Keratinocyte (primary cell): ENCODE data around the gene FBXO40. TPM values are rescaled to one million over a fixed set of nuclear protein-coding genes. Genes with fewer than 3 reads are reported as not detected.

ENCODE experiments used
- DNase-seq: peaks from one replicate; pipeline ENCODE4 v3.0.0-alpha.2; 2011; ENCODE audit warnings: low read depth, missing footprints, low spot score
- FAIRE-seq: peaks from 2 replicates; lab custom pipeline; 2011; peaks lifted over from hg19 to GRCh38; lab: Jason Lieb, UNC
- H2AFZ ChIP-seq: 2 replicates; pipeline ENCODE4 v1.6.0; 2012; ENCODE audit warnings: low read length, control low read depth, inconsistent platforms; ENCODE audit not compliant: control insufficient read depth
- H3K27ac ChIP-seq: 2 replicates; pipeline ENCODE4 v1.5.1; 2011; ENCODE audit warnings: low read length; ENCODE audit not compliant: control insufficient read depth, insufficient read depth
- H3K27me3 ChIP-seq: 3 replicates; pipeline ENCODE4 v1.6.0; 2011; ENCODE audit warnings: low read length; ENCODE audit not compliant: control insufficient read depth, insufficient read depth; ENCODE audit errors: extremely low read depth
- H3K36me3 ChIP-seq, 2 experiments: 2 replicates in 1 of 2; 3 replicates in 1 of 2; pipeline ENCODE4 v1.5.1; 2011; ENCODE audit warnings: low read length in 2 of 2, mild to moderate bottlenecking in 1 of 2; ENCODE audit not compliant: control insufficient read depth in 2 of 2, insufficient read depth in 2 of 2; ENCODE audit errors: extremely low read depth in 1 of 2
- H3K4me1 ChIP-seq: 3 replicates; pipeline ENCODE4 v1.5.1; 2011; ENCODE audit warnings: low read length; ENCODE audit not compliant: control insufficient read depth, insufficient read depth; ENCODE audit errors: extremely low read depth
- H3K4me2 ChIP-seq: 3 replicates; pipeline ENCODE4 v1.6.0; 2011; ENCODE audit warnings: low read depth, low read length; ENCODE audit not compliant: control insufficient read depth, insufficient read depth; ENCODE audit errors: extremely low read depth
- H3K4me3 ChIP-seq, 3 experiments: fragments of 200-600 bp in 1 of 3; sonication (generic) in 1 of 3; 2 replicates in 2 of 3; 3 replicates in 1 of 3; pipeline ENCODE4 v1.5.1; 2011 to 2016; ENCODE audit warnings: low read length in 3 of 3, mild to moderate bottlenecking in 3 of 3, control low read depth in 2 of 3, inconsistent platforms in 1 of 3, low read depth in 1 of 3, mixed read lengths in 1 of 3, mixed run types in 1 of 3, moderate library complexity in 1 of 3; ENCODE audit not compliant: control insufficient read depth in 2 of 3, insufficient read depth in 2 of 3; ENCODE audit errors: extremely low read depth in 1 of 3
- H3K79me2 ChIP-seq: 2 replicates; pipeline ENCODE4 v1.6.0; 2012; ENCODE audit warnings: low read length; ENCODE audit not compliant: control insufficient read depth, insufficient read depth
- H3K9ac ChIP-seq: 3 replicates; pipeline ENCODE4 v1.6.0; 2011; ENCODE audit warnings: low read length; ENCODE audit not compliant: control insufficient read depth, insufficient read depth; ENCODE audit errors: extremely low read depth
- H3K9me1 ChIP-seq: 3 replicates; pipeline ENCODE4 v1.6.0; 2011; ENCODE audit warnings: low read length; ENCODE audit not compliant: control insufficient read depth, insufficient read depth; ENCODE audit errors: extremely low read depth
- H3K9me3 ChIP-seq: 2 replicates; pipeline ENCODE4 v1.5.1; 2012; ENCODE audit warnings: low read depth, low read length; ENCODE audit not compliant: control insufficient read depth
- H4K20me1 ChIP-seq: 3 replicates; pipeline ENCODE4 v1.6.0; 2011; ENCODE audit warnings: low read length; ENCODE audit not compliant: control insufficient read depth, insufficient read depth; ENCODE audit errors: extremely low read depth
- EZH2 ChIP-seq: IDR thresholded peaks from one replicate; pipeline ENCODE4 v1.6.1; 2012; ENCODE audit warnings: inconsistent platforms, mild to moderate bottlenecking, low read length, moderate library complexity
- dilution Hi-C: fragments of 300-500 bp; cut with MboI; formaldehyde crosslinking; loops from one replicate; pipeline ENCODE4 v1.7.0; 2020; ENCODE audit warnings: low sequenced_read_pairs; ENCODE audit not compliant: extremely low pct_ligation_motif_present
- polyA plus RNA-seq, 5 experiments: library from polyadenylated mRNA; depleted of rRNA in 3 of 5; stranded (reverse) in 3 of 5; stranded (forward) in 1 of 5; unstranded in 1 of 5; fragments of >200 nt; gene quantifications; 1 replicate in 1 of 5; 2 replicates in 3 of 5; 3 replicates in 1 of 5; pipeline versions ENCODE4 v1.2.1 to v1.2.3, GENCODE V29; 2011 to 2012; ENCODE audit warnings: missing spikeins in 2 of 5, low read depth in 1 of 5, low replicate concordance in 1 of 5
- TF ChIP-seq, protein P1 (sequence below), 3 experiments: IDR thresholded peaks in 1 of 3; conservative IDR thresholded peaks in 1 of 3; optimal IDR thresholded peaks in 1 of 3; 2 replicates in 2 of 3; 3 replicates in 1 of 3; pipeline versions ENCODE3 to v1.5.1; 2011; ENCODE audit warnings: low read length in 3 of 3, mild to moderate bottlenecking in 3 of 3, moderate library complexity in 2 of 3, control low read depth in 1 of 3, inconsistent platforms in 1 of 3; ENCODE audit not compliant: insufficient read depth in 2 of 3; ENCODE audit errors: extremely low read depth in 1 of 3

FBXO40 gene
- polyA plus RNA-seq, 1 donor (not counting 4 experiments of a cell fraction or from before 2014, with no cell fraction given) = not detected

- FAIRE-seq (no peak), DNase-seq (no peak)
- Histone ChIP-seq H3K79me2 (no peaks in the 10 kb centered on the region), H3K36me3 (peaks cover 6 to 7% of the 10 kb centered on the region in 2 experiments), H3K9me1 (no peaks in the 10 kb centered on the region), H2AFZ (no peak overlapping the region), H3K4me1 (peaks cover 10% of the 10 kb centered on the region), H4K20me1 (no peaks in the 10 kb centered on the region), H3K27me3 (no peaks in the 10 kb centered on the region), H3K4me2 (no peak overlapping the region), H3K27ac (no peak overlapping the region), H3K9me3 (no peaks in the 10 kb centered on the region), H3K9ac (no peak overlapping the region), H3K4me3 (no peak overlapping the region)
- TF ChIP-seq, protein P1, sequence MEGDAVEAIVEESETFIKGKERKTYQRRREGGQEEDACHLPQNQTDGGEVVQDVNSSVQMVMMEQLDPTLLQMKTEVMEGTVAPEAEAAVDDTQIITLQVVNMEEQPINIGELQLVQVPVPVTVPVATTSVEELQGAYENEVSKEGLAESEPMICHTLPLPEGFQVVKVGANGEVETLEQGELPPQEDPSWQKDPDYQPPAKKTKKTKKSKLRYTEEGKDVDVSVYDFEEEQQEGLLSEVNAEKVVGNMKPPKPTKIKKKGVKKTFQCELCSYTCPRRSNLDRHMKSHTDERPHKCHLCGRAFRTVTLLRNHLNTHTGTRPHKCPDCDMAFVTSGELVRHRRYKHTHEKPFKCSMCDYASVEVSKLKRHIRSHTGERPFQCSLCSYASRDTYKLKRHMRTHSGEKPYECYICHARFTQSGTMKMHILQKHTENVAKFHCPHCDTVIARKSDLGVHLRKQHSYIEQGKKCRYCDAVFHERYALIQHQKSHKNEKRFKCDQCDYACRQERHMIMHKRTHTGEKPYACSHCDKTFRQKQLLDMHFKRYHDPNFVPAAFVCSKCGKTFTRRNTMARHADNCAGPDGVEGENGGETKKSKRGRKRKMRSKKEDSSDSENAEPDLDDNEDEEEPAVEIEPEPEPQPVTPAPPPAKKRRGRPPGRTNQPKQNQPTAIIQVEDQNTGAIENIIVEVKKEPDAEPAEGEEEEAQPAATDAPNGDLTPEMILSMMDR (optimal IDR thresholded peaks at IDR 0.05 in 1 of 3, IDR thresholded peaks at IDR 0.05 in 1 of 3, conservative IDR thresholded peaks at IDR 0.05 in 1 of 3; ENCODE audit: extremely low read depth in 1 of 3, insufficient read depth in 2 of 3, low read length in 3 of 3) = no peak
- no peak for TF ChIP-seq EZH2
- dilution Hi-C loops = no loop called here
Observed at GRCh38 chr3:121659586-121659985, 66.4 kb downstream of the FBXO40 start.

GRCh38 chr3:121660356-121661171 lies 67.4 kb downstream of the FBXO40 start, which contains the start of gene HCLS1:
TSS of gene HCLS1 (minus strand) at chr3:121660903. CDS start at chr3:121658347, 2,556 bp downstream.
- H3K36me3 ChIP-seq = peaks cover 11 to 12% of the 10 kb centered on the region in 2 experiments
- no peaks in the 10 kb centered on the region for H3K79me2 ChIP-seq
- H3K4me3 ChIP-seq = no peak within 1 kb of the TSS
- H3K4me1 ChIP-seq = peaks cover 10% of the 10 kb centered on the region
- no peaks in the 10 kb centered on the region for H3K27me3 ChIP-seq
- no peak for FAIRE-seq
- no peaks in the 10 kb centered on the region for H4K20me1 ChIP-seq
- H3K9ac ChIP-seq = no peak within 1 kb of the TSS
- no peak within 1 kb of the TSS for H3K4me2 ChIP-seq
- TF ChIP-seq, protein P1 (optimal IDR thresholded peaks at IDR 0.05 in 1 of 3, IDR thresholded peaks at IDR 0.05 in 1 of 3, conservative IDR thresholded peaks at IDR 0.05 in 1 of 3; ENCODE audit: extremely low read depth in 1 of 3, insufficient read depth in 2 of 3, low read length in 3 of 3) = no peak
- no peak within 1 kb of the TSS for H3K27ac ChIP-seq
- DNase-seq = no peak
- no peaks in the 10 kb centered on the region for H3K9me3 ChIP-seq
- H3K9me1 ChIP-seq = no peaks in the 10 kb centered on the region
- dilution Hi-C loops = no loop called here
- H2AFZ ChIP-seq = no peak within 1 kb of the TSS
